ENCODE results near the gene MMP15. TPM values are rescaled to one million over a fixed set of nuclear protein-coding genes. Genes with fewer than 3 reads are reported as not detected.

MMP15 gene
- total RNA-seq, 5 donors from 2014 or later (not counting 1 experiment from before 2014, with no cell fraction given): 0.30 to 1.3 (median 0.85) TPM

GRCh38 chr16:58026705-58027160, 1.2 kb downstream of the MMP15 start:
- H3K4me3 Mint-ChIP-seq: peak overlapping the region; percentile 54 to 57 (median 54)
- Histone ChIP-seq H3K4me3 (ENCODE audit: control insufficient read depth in 1 of 2, extremely low read depth in 1 of 2, low read length in 1 of 2) (peak overlapping the region; percentile 48 to 87), H3K36me3 (ENCODE audit: control insufficient read depth in 2 of 2, extremely low read depth in 1 of 2, insufficient read depth in 1 of 2, low read length in 1 of 2) (no peaks in the 10 kb centered on the region), H3K27ac (ENCODE audit: low read length) (no peak overlapping the region), H3K4me1 (ENCODE audit: control insufficient read depth in 1 of 2, extremely low read depth in 1 of 2, insufficient read depth in 2 of 2, low read length in 2 of 2) (peaks cover 2 to 30% of the 10 kb centered on the region in 2 experiments), H3K27me3 (replicated peaks in 1 of 2; ENCODE audit: control insufficient read depth in 2 of 2, extremely low read depth in 1 of 2, insufficient read depth in 2 of 2, low read length in 1 of 2) (peaks cover 0 to 37% of the 10 kb centered on the region in 2 experiments), H3K9me3 (no peaks in the 10 kb centered on the region)
- no peaks in the 10 kb centered on the region for H3K36me3 Mint-ChIP-seq
- DNase-seq (peak in 2 of 35 experiments; percentile 8 to 10), ATAC-seq (replicated peaks in 1 of 4) (no peak)
- H3K4me1 Mint-ChIP-seq: peaks cover 11 to 18% (median 13%) of the 10 kb centered on the region in 3 donors
- H3K27ac Mint-ChIP-seq: no peak overlapping the region
- no peaks in the 10 kb centered on the region for H3K9me3 Mint-ChIP-seq
- WGBS (ENCODE audit: insufficient coverage): 1% methylated on average over 26 of the region's 38 CpGs
- ChIA-PET CTCF (interaction anchor here in 1 of 2 donors (0.6 kb wide), 1 partner anchor 123 kb away, joined by 4 read pairs; no protein-coding TSS in a partner anchor), POLR2A (no interaction called here)
- peaks cover 4 to 13% of the 10 kb centered on the region in 2 donors for H3K27me3 Mint-ChIP-seq

- WGBS (ENCODE audit: insufficient coverage): 15% methylated on average over 27 of the region's 43 CpGs
- H3K9me3 Mint-ChIP-seq: no peaks in the 10 kb centered on the region
- H3K27ac Mint-ChIP-seq: no peak overlapping the region
- H3K36me3 Mint-ChIP-seq: no peaks in the 10 kb centered on the region
- peaks cover 0 to 37% of the 10 kb centered on the region in 2 experiments for H3K27me3 ChIP-seq (replicated peaks in 1 of 2; ENCODE audit: control insufficient read depth in 2 of 2, extremely low read depth in 1 of 2, insufficient read depth in 2 of 2, low read length in 1 of 2)
- ChIA-PET CTCF (interaction anchor here (0.6 to 1.2 kb wide), 6 partner anchors 8 to 124 kb away, joined by 3 to 7 read pairs (median 3); no protein-coding TSS in a partner anchor), POLR2A (interaction anchor here in 1 of 2 donors (0.6 kb wide), 2 partner anchors 14 to 859 kb away, joined by 3 read pairs; no protein-coding TSS in a partner anchor)
- H3K4me3 Mint-ChIP-seq: peak overlapping the region in 2 of 3 donors; percentile 54 to 57
- peak overlapping the region; percentile 25 to 48 for H3K4me3 ChIP-seq (ENCODE audit: control insufficient read depth in 1 of 2, extremely low read depth in 1 of 2, low read length in 1 of 2)
- no peaks in the 10 kb centered on the region for H3K36me3 ChIP-seq (ENCODE audit: control insufficient read depth in 2 of 2, extremely low read depth in 1 of 2, insufficient read depth in 1 of 2, low read length in 1 of 2)
- peaks cover 2 to 30% of the 10 kb centered on the region in 2 experiments for H3K4me1 ChIP-seq (ENCODE audit: control insufficient read depth in 1 of 2, extremely low read depth in 1 of 2, insufficient read depth in 2 of 2, low read length in 2 of 2)
- H3K4me1 Mint-ChIP-seq: peaks cover 11 to 18% (median 13%) of the 10 kb centered on the region in 3 donors
- ATAC-seq (replicated peaks in 1 of 4) (no peak), DNase-seq (peak in 1 of 35 experiments; percentile 14)
- no peaks in the 10 kb centered on the region for H3K9me3 ChIP-seq
- peaks cover 4 to 13% of the 10 kb centered on the region in 2 donors for H3K27me3 Mint-ChIP-seq
- H3K27ac ChIP-seq (ENCODE audit: low read length): no peak overlapping the region
Measured at GRCh38 chr16:58027161-58027915, 1.8 kb downstream of the MMP15 start.

GRCh38 chr16:58027916-58028455, 2.4 kb downstream of the MMP15 start:
- Mint-ChIP-seq H3K27me3 (peaks cover 4 to 13% of the 10 kb centered on the region in 2 donors), H3K4me3 (peak overlapping the region; percentile 31 to 53 (median 50)), H3K9me3 (no peaks in the 10 kb centered on the region), H3K4me1 (peaks cover 11 to 18% (median 13%) of the 10 kb centered on the region in 3 donors), H3K36me3 (no peaks in the 10 kb centered on the region), H3K27ac (no peak overlapping the region)
- no peak overlapping the region for H3K27ac ChIP-seq (ENCODE audit: low read length)
- H3K27me3 ChIP-seq (replicated peaks in 1 of 2; ENCODE audit: control insufficient read depth in 2 of 2, extremely low read depth in 1 of 2, insufficient read depth in 2 of 2, low read length in 1 of 2): peaks cover 0 to 37% of the 10 kb centered on the region in 2 experiments
- peaks cover 2 to 30% of the 10 kb centered on the region in 2 experiments for H3K4me1 ChIP-seq (ENCODE audit: control insufficient read depth in 1 of 2, extremely low read depth in 1 of 2, insufficient read depth in 2 of 2, low read length in 2 of 2)
- no peaks in the 10 kb centered on the region for H3K9me3 ChIP-seq
- WGBS (ENCODE audit: insufficient coverage): 94% methylated on average over 6 of the region's 8 CpGs
- no peak overlapping the region for H3K4me3 ChIP-seq (ENCODE audit: control insufficient read depth in 1 of 2, extremely low read depth in 1 of 2, low read length in 1 of 2)
- ChIA-PET POLR2A (interaction anchor here in 1 of 2 donors (0.6 kb wide), 2 partner anchors 15 to 860 kb away, joined by 3 read pairs; no protein-coding TSS in a partner anchor), CTCF (interaction anchor here (0.6 to 1.2 kb wide), 4 partner anchors 8 to 69 kb away, joined by 3 read pairs; no protein-coding TSS in a partner anchor)
- ATAC-seq (replicated peaks in 1 of 4) (no peak), DNase-seq (no peak)
- no peaks in the 10 kb centered on the region for H3K36me3 ChIP-seq (ENCODE audit: control insufficient read depth in 2 of 2, extremely low read depth in 1 of 2, insufficient read depth in 1 of 2, low read length in 1 of 2)

GRCh38 chr16:58028541-58029070, 3.1 kb downstream of the MMP15 start:
- WGBS (ENCODE audit: insufficient coverage): 62% methylated on average over 4 of the region's 6 CpGs
- Mint-ChIP-seq H3K4me1 (peaks cover 11 to 17% (median 13%) of the 10 kb centered on the region in 3 donors), H3K27ac (no peak overlapping the region), H3K4me3 (peak overlapping the region in 1 of 3 donors; percentile 28), H3K36me3 (no peaks in the 10 kb centered on the region), H3K27me3 (peaks cover 4 to 13% of the 10 kb centered on the region in 2 donors), H3K9me3 (no peaks in the 10 kb centered on the region)
- no peak overlapping the region for H3K27ac ChIP-seq (ENCODE audit: low read length)
- H3K36me3 ChIP-seq (ENCODE audit: control insufficient read depth in 2 of 2, extremely low read depth in 1 of 2, insufficient read depth in 1 of 2, low read length in 1 of 2): no peaks in the 10 kb centered on the region
- no peak overlapping the region for H3K4me3 ChIP-seq (ENCODE audit: control insufficient read depth in 1 of 2, extremely low read depth in 1 of 2, low read length in 1 of 2)
- ChIA-PET CTCF (interaction anchor here (0.6 to 1.2 kb wide), 2 partner anchors 9 to 204 kb away, joined by 3 to 5 read pairs; no protein-coding TSS in a partner anchor), POLR2A (no interaction called here)
- ATAC-seq (replicated peaks in 1 of 4) (no peak), DNase-seq (peak in 1 of 35 experiments; percentile 11)
- H3K27me3 ChIP-seq (replicated peaks in 1 of 2; ENCODE audit: control insufficient read depth in 2 of 2, extremely low read depth in 1 of 2, insufficient read depth in 2 of 2, low read length in 1 of 2): peaks cover 0 to 37% of the 10 kb centered on the region in 2 experiments
- H3K9me3 ChIP-seq: no peaks in the 10 kb centered on the region
- H3K4me1 ChIP-seq (ENCODE audit: control insufficient read depth in 1 of 2, extremely low read depth in 1 of 2, insufficient read depth in 2 of 2, low read length in 2 of 2): peaks cover 2 to 30% of the 10 kb centered on the region in 2 experiments

- H3K36me3 ChIP-seq (ENCODE audit: control insufficient read depth in 2 of 2, extremely low read depth in 1 of 2, insufficient read depth in 1 of 2, low read length in 1 of 2): no peaks in the 10 kb centered on the region
- H3K36me3 Mint-ChIP-seq: no peaks in the 10 kb centered on the region
- H3K4me3 Mint-ChIP-seq: no peak overlapping the region
- H3K4me3 ChIP-seq (ENCODE audit: control insufficient read depth in 1 of 2, extremely low read depth in 1 of 2, low read length in 1 of 2): no peak overlapping the region
- H3K4me1 Mint-ChIP-seq: peaks cover 7 to 10% (median 7%) of the 10 kb centered on the region in 3 donors
- DNase-seq (no peak), ATAC-seq (replicated peaks in 1 of 4) (no peak)
- H3K9me3 Mint-ChIP-seq: no peaks in the 10 kb centered on the region
- no peaks in the 10 kb centered on the region for H3K9me3 ChIP-seq
- no peak overlapping the region for H3K27ac ChIP-seq (ENCODE audit: low read length)
- peaks cover 2 to 24% of the 10 kb centered on the region in 2 experiments for H3K4me1 ChIP-seq (ENCODE audit: control insufficient read depth in 1 of 2, extremely low read depth in 1 of 2, insufficient read depth in 2 of 2, low read length in 2 of 2)
- peaks cover 4 to 13% of the 10 kb centered on the region in 2 donors for H3K27me3 Mint-ChIP-seq
- ChIA-PET CTCF (no interaction called here), POLR2A (no interaction called here)
- H3K27me3 ChIP-seq (replicated peaks in 1 of 2; ENCODE audit: control insufficient read depth in 2 of 2, extremely low read depth in 1 of 2, insufficient read depth in 2 of 2, low read length in 1 of 2): peaks cover 0 to 37% of the 10 kb centered on the region in 2 experiments
- 43% methylated on average over 1 of the region's 2 CpGs for WGBS (ENCODE audit: insufficient coverage)
- no peak overlapping the region for H3K27ac Mint-ChIP-seq
Measured at GRCh38 chr16:58029410-58029809, 3.9 kb downstream of the MMP15 start.

Data from T-cell (primary cell).